Breast epithelium (tissue), 3 donors: ENCODE data around the gene SHC3.

Experiments used
- CTCF ChIP-seq, 3 donors: fragments of 450-650 bp; IDR thresholded peaks; one replicate each; pipeline ENCODE4 v1.5.1; 2016 to 2017; ENCODE audit warnings: antibody characterized with exemption in 3 of 3, mild to moderate bottlenecking in 3 of 3, moderate library complexity in 3 of 3
- POLR2A ChIP-seq: fragments of 450-650 bp; IDR thresholded peaks from one replicate; pipeline ENCODE4 v1.6.1; 2016; ENCODE audit warnings: antibody characterized with exemption, mild to moderate bottlenecking, moderate library complexity
- POLR2AphosphoS5 ChIP-seq, 3 donors: sonication (generic); formaldehyde crosslinking; IDR thresholded peaks; one replicate each; pipeline ENCODE4 v1.6.1; 2017; ENCODE audit warnings: antibody characterized with exemption in 3 of 3

GRCh38 chr9:89213396-89213880, 34.8 kb upstream of the SHC3 start:
- TF ChIP-seq CTCF (IDR thresholded peaks at IDR 0.05) = no peak
- no peak for TF ChIP-seq POLR2A
- TF ChIP-seq POLR2AphosphoS5 (IDR thresholded peaks at IDR 0.05) = no peak
